Left ventricle myocardium inferior (tissue), 1 donor: ENCODE data around the gene SLC36A1. TPM values are rescaled to one million over a fixed set of nuclear protein-coding genes. Genes with fewer than 3 reads are reported as not detected.

Experiments
- DNase-seq: peaks from one replicate; pipeline ENCODE4 v3.0.0-alpha.2; 2020
- H3K27ac ChIP-seq: fragments of 200-600 bp; replicated peaks from 2 replicates; pipeline ENCODE4 v1.8.0; 2021
- H3K27me3 ChIP-seq: fragments of 200-600 bp; 2 replicates; pipeline ENCODE4 v1.8.0; 2021; ENCODE audit warnings: low read depth
- H3K36me3 ChIP-seq: fragments of 200-600 bp; 2 replicates; pipeline ENCODE4 v1.8.0; 2021
- H3K4me1 ChIP-seq: fragments of 200-600 bp; 2 replicates; pipeline ENCODE4 v1.8.0; 2021
- H3K4me3 ChIP-seq: fragments of 200-600 bp; 2 replicates; pipeline ENCODE4 v1.8.0; 2021; ENCODE audit warnings: mild to moderate bottlenecking, moderate library complexity
- H3K9me3 ChIP-seq: fragments of 200-600 bp; replicated peaks from 2 replicates; pipeline ENCODE4 v1.8.0; 2021
- intact Hi-C: fragments of 100-400 bp; cut with micrococcal nuclease; formaldehyde crosslinking; loops from one replicate; pipeline ENCODE4 v1.11.0; 2022
- total RNA-seq: library from RNA; stranded (reverse); fragmentation: NEBNext Ultra II Directional; extraction: Animal tissue kit (Norgen Biotek cat#: 25700); gene quantifications from one replicate; pipeline ENCODE4 v1.2.1, GENCODE V29; 2021
- TF ChIP-seq, protein P1 (sequence below): fragments of 200-600 bp; IDR thresholded peaks from 2 replicates; pipeline ENCODE4 v1.8.0; 2021; ENCODE audit warnings: antibody characterized with exemption, mild to moderate bottlenecking, borderline replicate concordance
- donor health status: DM: no; HTN: yes; CAD: no; lungs with severe emphysema.

The SLC36A1 gene
- total RNA-seq, 1 donor from 2014 or later: 3.1 TPM

- no peak for DNase-seq
- peaks cover 21% of the 10 kb centered on the region for H3K36me3 ChIP-seq
- H3K4me3 ChIP-seq: no peak overlapping the region
- intact Hi-C loops: no loop called here
- no peaks in the 10 kb centered on the region for H3K9me3 ChIP-seq
- H3K27me3 ChIP-seq: no peaks in the 10 kb centered on the region
- TF ChIP-seq, protein P1, sequence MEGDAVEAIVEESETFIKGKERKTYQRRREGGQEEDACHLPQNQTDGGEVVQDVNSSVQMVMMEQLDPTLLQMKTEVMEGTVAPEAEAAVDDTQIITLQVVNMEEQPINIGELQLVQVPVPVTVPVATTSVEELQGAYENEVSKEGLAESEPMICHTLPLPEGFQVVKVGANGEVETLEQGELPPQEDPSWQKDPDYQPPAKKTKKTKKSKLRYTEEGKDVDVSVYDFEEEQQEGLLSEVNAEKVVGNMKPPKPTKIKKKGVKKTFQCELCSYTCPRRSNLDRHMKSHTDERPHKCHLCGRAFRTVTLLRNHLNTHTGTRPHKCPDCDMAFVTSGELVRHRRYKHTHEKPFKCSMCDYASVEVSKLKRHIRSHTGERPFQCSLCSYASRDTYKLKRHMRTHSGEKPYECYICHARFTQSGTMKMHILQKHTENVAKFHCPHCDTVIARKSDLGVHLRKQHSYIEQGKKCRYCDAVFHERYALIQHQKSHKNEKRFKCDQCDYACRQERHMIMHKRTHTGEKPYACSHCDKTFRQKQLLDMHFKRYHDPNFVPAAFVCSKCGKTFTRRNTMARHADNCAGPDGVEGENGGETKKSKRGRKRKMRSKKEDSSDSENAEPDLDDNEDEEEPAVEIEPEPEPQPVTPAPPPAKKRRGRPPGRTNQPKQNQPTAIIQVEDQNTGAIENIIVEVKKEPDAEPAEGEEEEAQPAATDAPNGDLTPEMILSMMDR: no peak
- H3K4me1 ChIP-seq: peaks cover 11% of the 10 kb centered on the region
- no peak overlapping the region for H3K27ac ChIP-seq
These were observed 13.9 kb downstream of the SLC36A1 start for GRCh38 chr5:151461312-151461711.

- Histone ChIP-seq H3K27ac (no peak overlapping the region), H3K27me3 (no peaks in the 10 kb centered on the region), H3K36me3 (peaks cover 34% of the 10 kb centered on the region), H3K9me3 (no peaks in the 10 kb centered on the region), H3K4me1 (peaks cover 5% of the 10 kb centered on the region), H3K4me3 (no peak overlapping the region)
- intact Hi-C loops: no loop called here
- no peak for DNase-seq
- TF ChIP-seq, protein P1: peak; percentile 42
These were observed 16.0 kb downstream of the SLC36A1 start for GRCh38 chr5:151463137-151464029.

DNA sequence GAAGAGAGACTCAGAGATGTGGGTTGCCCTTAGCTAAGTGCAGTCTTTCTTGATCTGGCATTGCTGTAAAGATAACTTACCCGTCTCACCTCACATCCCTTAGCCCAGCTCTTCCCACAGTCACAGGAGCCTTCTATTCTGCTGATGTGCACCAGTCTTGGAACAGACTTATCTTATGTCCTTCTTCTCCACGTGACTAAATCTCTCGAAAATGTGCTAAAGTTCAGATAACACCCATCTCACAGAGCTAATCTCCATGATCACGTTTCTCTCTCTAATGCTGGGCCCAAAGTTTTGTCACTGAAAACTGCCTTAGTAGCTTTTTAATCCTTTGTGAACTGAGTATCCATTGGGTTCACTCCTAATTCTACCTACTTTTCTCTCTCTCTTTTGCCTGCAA lies 16.7 kb downstream of the SLC36A1 start:
- H3K4me3 ChIP-seq: no peak overlapping the region
- H3K4me1 ChIP-seq: peaks cover 5% of the 10 kb centered on the region
- no peak for DNase-seq
- TF ChIP-seq, protein P1: no peak
- H3K9me3 ChIP-seq: no peaks in the 10 kb centered on the region
- peaks cover 37% of the 10 kb centered on the region for H3K36me3 ChIP-seq
- H3K27me3 ChIP-seq: no peaks in the 10 kb centered on the region
- no peak overlapping the region for H3K27ac ChIP-seq
- intact Hi-C loops: no loop called here

DNA sequence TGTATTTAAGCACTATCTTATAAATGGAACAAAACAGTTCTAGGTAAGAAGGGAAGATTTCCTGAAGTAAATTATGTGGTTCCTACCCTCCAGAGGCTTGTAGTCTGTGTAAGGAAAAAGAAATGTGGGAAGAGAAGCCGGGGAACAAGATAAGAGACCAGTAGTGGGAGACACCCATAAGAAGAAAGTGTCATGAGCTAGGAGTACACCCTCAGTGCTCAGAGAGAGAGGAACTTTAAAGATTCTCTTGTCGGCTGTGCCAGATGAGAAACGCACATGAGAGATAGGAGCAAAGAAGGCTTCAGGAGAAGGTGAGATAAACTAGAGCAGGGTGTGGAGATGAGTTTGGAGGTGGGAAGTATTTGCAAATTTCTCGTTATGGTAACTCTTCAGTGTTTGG lies 18.1 kb downstream of the SLC36A1 start:
- intact Hi-C loops: no loop called here
- Histone ChIP-seq H3K27ac (no peak overlapping the region), H3K4me3 (no peak overlapping the region), H3K9me3 (no peaks in the 10 kb centered on the region), H3K36me3 (peaks cover 47% of the 10 kb centered on the region), H3K27me3 (no peaks in the 10 kb centered on the region), H3K4me1 (no peaks in the 10 kb centered on the region)
- TF ChIP-seq, protein P1: no peak
- DNase-seq: no peak

- Histone ChIP-seq H3K4me1 (no peaks in the 10 kb centered on the region), H3K27me3 (no peaks in the 10 kb centered on the region), H3K4me3 (no peak overlapping the region), H3K9me3 (no peaks in the 10 kb centered on the region), H3K27ac (no peak overlapping the region), H3K36me3 (peaks cover 48% of the 10 kb centered on the region)
- intact Hi-C loops: no loop called here
- TF ChIP-seq, protein P1: no peak
- no peak for DNase-seq
These were observed 20.2 kb downstream of the SLC36A1 start for GRCh38 chr5:151467576-151467975.
